Activated naive CD4-positive, alpha-beta T cell treated with anti-CD3 and anti-CD28 coated beads, Interleukin-2, amount 10 ng/mL, durations not matched to agents 7 days and 5 days (primary cell): ENCODE data around the gene NFIC.

ENCODE experiments used
- CTCF ChIA-PET: fragments of 350-600 bp; sonication (Branson Sonifier 250); formaldehyde crosslinking; loops from one replicate; lab custom pipeline; 2021; ENCODE audit warnings: antibody characterized with exemption; lab: Charles Lee
- DNase-seq: peaks from one replicate; pipeline ENCODE4 v3.0.0-alpha.2; 2020
- H3K27ac Mint-ChIP-seq: one replicate; pipeline ENCODE4 v1.8.0; 2021; ENCODE audit warnings: mild to moderate bottlenecking, moderate library complexity, mixed read lengths
- H3K27me3 Mint-ChIP-seq: one replicate; pipeline ENCODE4 v1.8.0; 2021; ENCODE audit warnings: mild to moderate bottlenecking, mixed read lengths
- H3K36me3 Mint-ChIP-seq: one replicate; pipeline ENCODE4 v1.8.0; 2021; ENCODE audit warnings: mixed read lengths
- H3K4me1 Mint-ChIP-seq: one replicate; pipeline ENCODE4 v1.8.0; 2021; ENCODE audit warnings: mixed read lengths
- H3K4me3 Mint-ChIP-seq: one replicate; pipeline ENCODE4 v1.8.0; 2021; ENCODE audit warnings: mild to moderate bottlenecking, moderate library complexity, mixed read lengths
- H3K9me3 Mint-ChIP-seq: one replicate; pipeline ENCODE4 v1.8.0; 2021; ENCODE audit warnings: mixed read lengths

NFIC gene

DNA sequence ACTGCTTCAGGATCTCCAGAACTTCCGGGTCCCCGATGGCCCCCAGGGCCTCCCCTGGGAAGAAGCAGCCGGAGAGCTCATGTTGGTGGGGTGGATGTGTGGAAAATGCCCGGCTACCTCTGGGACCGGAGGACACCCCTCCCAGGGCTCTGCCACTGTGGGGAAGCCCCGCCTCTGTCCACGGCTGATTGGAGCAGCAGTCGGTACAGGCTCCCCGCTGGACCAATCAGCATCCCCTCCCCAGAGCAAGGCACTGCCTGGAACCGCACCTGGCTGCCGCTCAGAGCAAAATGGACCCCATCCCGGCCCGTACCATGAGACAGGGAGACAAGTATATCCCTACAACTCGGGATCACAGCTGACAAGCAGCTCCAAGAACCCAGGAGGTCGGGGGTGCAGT is 127.7 kb downstream of the NFIC start:
- Mint-ChIP-seq H3K4me3 (peak overlapping the region; percentile 26), H3K4me1 (peaks cover 28% of the 10 kb centered on the region), H3K27me3 (no peaks in the 10 kb centered on the region), H3K36me3 (peaks cover 25% of the 10 kb centered on the region), H3K9me3 (no peaks in the 10 kb centered on the region), H3K27ac (peak overlapping the region; percentile 81)
- peak; percentile 64 for DNase-seq
- CTCF ChIA-PET = interaction anchor here (0.7 to 2.2 kb wide), 6 partner anchors 8 to 189 kb away, joined by 3 to 10 read pairs (median 3); partner anchors contain the start of gene SMIM44

DNA sequence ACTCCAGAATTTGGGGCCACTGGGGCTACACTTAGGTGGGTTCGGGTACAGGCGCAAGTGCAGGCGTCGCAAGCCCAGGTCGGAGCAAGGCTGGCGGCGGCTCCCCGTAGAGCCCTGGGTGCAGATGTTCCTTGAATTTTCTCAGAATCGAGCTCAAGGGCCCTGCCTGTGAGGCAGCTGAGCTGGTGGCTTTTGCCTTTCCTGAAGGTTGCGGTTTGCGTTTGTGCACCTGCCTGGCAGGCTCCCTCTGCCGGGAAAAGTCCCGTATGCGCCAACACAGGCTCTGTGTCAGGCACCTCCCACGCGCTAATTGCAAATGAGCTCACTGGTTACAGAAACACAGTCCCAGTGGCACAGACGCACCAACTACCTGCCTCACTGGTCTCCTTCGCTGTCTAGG is 128.2 kb downstream of the NFIC start:
- H3K27ac Mint-ChIP-seq = peak overlapping the region; percentile 81
- DNase-seq = peak; percentile 73
- H3K4me3 Mint-ChIP-seq = peak overlapping the region; percentile 26
- peaks cover 31% of the 10 kb centered on the region for H3K4me1 Mint-ChIP-seq
- H3K27me3 Mint-ChIP-seq = no peaks in the 10 kb centered on the region
- no peaks in the 10 kb centered on the region for H3K9me3 Mint-ChIP-seq
- CTCF ChIA-PET = interaction anchor here (0.7 to 2.2 kb wide), 7 partner anchors 9 to 190 kb away, joined by 3 to 10 read pairs (median 3); partner anchors contain the start of gene SMIM44
- H3K36me3 Mint-ChIP-seq = peaks cover 27% of the 10 kb centered on the region

DNA sequence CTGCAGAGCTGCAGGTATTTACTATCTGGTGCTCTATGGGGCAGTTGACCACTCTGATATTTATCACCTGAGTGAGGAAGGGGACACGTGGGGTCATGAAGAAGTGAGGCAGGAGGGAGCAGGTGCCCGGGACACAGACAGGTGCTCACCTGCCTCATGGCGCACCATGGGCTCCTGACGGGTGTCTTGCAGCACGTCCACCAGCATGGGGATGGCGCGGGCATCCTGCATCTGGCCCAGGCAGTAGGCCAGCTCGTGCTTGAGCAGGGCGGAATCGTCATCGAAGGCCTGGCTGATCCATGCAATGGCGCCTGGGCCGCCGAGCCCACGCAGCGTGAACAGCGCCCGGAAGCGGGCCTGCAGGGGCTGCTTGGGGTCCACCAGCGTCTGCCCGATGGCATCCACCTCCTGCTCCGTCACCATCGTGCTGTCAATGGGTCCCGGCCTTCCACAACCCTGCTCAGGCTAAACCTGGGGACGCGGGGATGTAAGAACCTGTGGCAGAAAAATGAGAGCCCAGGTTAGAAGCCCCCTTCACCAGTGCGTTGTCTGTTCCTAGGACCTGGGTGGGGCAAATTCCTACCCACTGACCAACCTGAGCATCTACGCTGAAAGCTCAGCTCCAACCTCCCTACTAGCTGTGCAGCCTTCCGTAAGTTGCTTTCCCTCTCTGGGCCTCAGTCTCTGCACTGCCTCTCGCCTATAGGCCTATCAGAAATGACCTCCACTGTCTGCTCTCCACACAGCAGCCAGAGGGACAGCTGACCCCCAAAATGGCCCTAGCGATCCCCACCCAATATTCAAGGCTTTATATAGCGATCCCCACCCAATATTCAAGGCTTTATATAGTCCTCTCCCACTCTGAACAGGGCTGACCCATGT is 130.2 kb downstream of the NFIC start:
- H3K27ac Mint-ChIP-seq = no peak overlapping the region
- H3K36me3 Mint-ChIP-seq = peaks cover 27% of the 10 kb centered on the region
- H3K4me1 Mint-ChIP-seq = peaks cover 39% of the 10 kb centered on the region
- no peaks in the 10 kb centered on the region for H3K27me3 Mint-ChIP-seq
- CTCF ChIA-PET = interaction anchor here (1.0 kb wide), 1 partner anchor 17 kb away, joined by 3 read pairs; no protein-coding TSS in a partner anchor
- H3K9me3 Mint-ChIP-seq = no peaks in the 10 kb centered on the region
- no peak overlapping the region for H3K4me3 Mint-ChIP-seq
- no peak for DNase-seq

DNA sequence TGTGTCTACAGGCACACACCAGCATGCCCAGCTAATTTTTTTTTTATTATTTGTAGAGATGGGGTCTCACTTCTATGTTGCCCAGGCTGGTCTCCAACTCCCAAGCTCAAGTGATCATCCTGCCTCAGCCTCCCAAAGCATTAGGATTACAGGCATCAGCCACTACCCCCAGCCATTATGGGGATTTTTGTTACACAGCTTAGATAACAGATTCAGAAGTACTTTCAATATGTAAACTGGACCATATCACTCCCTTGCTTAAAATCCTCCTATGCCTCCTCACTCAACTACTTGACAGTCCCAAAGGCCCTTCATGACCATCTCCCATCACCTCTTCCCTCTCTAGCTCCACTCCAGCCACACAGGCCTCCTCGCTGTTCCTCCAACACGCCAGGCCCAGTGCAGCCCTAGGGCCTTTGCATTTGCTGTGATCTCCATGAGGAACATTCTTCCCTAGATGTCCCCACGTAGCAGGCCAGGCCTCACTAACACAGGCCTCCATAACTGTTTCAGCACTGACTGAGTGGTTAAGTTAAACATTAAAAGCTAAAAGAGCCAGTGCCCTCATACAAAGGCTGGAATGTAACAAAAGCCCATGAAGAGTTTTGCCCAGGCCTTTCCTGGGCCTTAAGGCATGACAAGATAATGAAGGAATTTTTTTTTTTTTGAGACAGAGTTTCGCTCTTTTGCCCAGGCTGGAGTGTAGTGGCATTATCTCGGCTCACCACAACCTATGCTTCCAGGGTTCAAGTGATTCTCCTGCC is 131.6 kb downstream of the NFIC start:
- DNase-seq = no peak
- peak overlapping the region; percentile 20 for H3K27ac Mint-ChIP-seq
- H3K4me3 Mint-ChIP-seq = no peak overlapping the region
- H3K36me3 Mint-ChIP-seq = peaks cover 21% of the 10 kb centered on the region
- H3K9me3 Mint-ChIP-seq = no peaks in the 10 kb centered on the region
- CTCF ChIA-PET = no interaction called here
- peaks cover 36% of the 10 kb centered on the region for H3K4me1 Mint-ChIP-seq
- H3K27me3 Mint-ChIP-seq = no peaks in the 10 kb centered on the region

DNA sequence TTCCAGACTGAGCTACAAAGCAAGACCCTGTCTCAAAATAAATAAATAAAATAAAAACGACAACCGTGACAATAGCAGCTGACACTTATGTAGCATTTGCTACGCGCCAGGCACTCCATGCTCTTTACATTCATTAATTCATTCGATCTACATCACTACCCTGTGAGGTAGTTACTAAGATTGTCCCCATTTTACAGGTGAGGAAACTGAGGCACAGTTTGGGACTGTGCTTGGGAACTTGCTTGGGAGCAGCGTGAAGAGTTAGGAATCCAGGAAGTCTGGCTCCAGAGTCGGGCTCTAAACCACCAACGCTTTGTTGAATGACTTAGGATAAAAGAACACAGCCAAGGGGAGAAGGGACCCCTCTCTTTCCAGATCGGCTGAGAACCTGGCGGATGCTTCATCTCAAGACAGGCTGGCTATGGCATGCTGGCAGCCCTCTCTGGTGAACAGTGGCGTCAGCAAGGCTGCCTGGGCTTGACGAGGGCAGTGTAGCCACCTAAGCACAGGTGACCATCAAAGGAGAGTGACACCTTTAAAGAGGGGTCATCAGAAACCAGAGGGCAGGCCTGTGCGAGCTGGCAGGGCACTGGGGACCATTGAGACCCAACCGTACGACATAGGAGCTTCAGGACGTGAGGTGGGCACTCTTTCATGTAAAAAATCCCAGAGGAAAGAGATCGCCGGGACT is 133.5 kb downstream of the NFIC start:
- Mint-ChIP-seq H3K4me3 (peak overlapping the region; percentile 85), H3K4me1 (peaks cover 31% of the 10 kb centered on the region), H3K27me3 (no peaks in the 10 kb centered on the region), H3K36me3 (peaks cover 21% of the 10 kb centered on the region), H3K9me3 (no peaks in the 10 kb centered on the region), H3K27ac (peak overlapping the region; percentile 89)
- CTCF ChIA-PET = interaction anchor here (1.1 kb wide), 1 partner anchor 14 kb away, joined by 3 read pairs; no protein-coding TSS in a partner anchor
- DNase-seq = no peak

DNA sequence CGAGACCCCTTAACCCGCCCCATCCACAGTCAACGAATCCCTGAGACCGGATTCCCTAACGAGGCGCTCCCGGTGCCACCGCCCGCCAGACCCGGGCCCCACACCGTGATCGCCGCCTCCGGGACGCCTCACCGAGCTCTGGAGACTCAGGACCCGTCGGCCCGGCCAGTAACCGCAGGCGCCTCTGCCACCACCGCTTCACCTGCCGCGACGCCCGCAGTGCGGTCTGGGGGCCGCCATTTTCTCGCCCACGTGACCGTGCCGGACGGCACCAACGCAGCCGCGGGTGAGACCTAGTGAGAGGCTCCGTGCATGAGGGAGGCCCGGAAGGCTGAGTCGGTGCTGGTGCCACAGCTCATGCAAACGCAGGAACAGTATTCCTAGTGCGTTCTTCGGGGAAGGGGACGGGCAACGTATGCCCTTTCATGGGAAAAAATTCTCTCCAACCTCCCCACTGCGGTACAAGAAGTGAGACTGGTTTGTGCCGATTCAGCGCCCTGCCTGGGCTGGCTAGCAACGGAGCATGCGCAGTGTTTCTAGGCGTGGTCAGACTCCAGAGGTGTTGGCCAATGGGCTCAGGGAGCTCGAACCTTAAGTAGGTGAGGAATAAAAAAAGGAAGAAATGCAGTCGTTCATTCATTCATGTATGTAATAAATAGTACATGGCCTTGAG is 134.2 kb downstream of the NFIC start, which contains the start of gene DOHH:
TSS of gene DOHH (minus strand) at position 246 of the 673 bp plus-strand sequence. CDS start 3,860 bp downstream, outside the sequence.
- no peaks in the 10 kb centered on the region for H3K9me3 Mint-ChIP-seq
- CTCF ChIA-PET = interaction anchor here (1.6 kb wide), 1 partner anchor 30 kb away, joined by 4 read pairs; no protein-coding TSS in a partner anchor
- DNase-seq = peak; percentile 98

DNA sequence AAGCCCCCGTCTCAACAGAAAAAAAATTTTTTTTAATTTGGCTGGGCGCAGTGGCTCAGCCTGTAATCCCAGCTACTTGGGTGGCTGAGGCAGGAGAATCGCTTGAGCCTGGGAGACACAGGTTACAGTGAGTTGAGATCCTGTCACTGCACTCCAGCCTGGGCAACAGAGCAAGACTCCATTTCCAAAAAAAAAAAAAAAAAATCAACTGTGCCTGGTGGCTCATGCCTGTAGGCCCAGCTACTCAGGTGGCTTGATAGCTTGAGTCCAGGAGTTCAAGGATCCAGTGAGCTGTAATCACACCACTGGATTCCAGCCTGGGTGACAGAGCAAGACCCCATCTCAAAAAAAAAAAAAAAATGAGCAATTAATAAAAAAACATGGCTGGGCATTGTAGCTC is 135.4 kb downstream of the NFIC start:
- H3K36me3 Mint-ChIP-seq = peaks cover 15% of the 10 kb centered on the region
- peaks cover 39% of the 10 kb centered on the region for H3K4me1 Mint-ChIP-seq
- CTCF ChIA-PET = interaction anchor here (1.6 kb wide), 1 partner anchor 32 kb away, joined by 4 read pairs; no protein-coding TSS in a partner anchor
- H3K4me3 Mint-ChIP-seq = no peak overlapping the region
- peak overlapping the region; percentile 19 for H3K27ac Mint-ChIP-seq
- H3K27me3 Mint-ChIP-seq = no peaks in the 10 kb centered on the region
- no peak for DNase-seq
- no peaks in the 10 kb centered on the region for H3K9me3 Mint-ChIP-seq

More for the DNA sequence above, 134.2 kb downstream of the NFIC start, which contains the start of gene DOHH:
- Mint-ChIP-seq H3K4me1 (peaks cover 33% of the 10 kb centered on the region), H3K27me3 (no peaks in the 10 kb centered on the region), H3K4me3 (peak within 1 kb of the TSS; percentile 85), H3K27ac (peak within 1 kb of the TSS; percentile 89), H3K36me3 (peaks cover 17% of the 10 kb centered on the region)

DNA sequence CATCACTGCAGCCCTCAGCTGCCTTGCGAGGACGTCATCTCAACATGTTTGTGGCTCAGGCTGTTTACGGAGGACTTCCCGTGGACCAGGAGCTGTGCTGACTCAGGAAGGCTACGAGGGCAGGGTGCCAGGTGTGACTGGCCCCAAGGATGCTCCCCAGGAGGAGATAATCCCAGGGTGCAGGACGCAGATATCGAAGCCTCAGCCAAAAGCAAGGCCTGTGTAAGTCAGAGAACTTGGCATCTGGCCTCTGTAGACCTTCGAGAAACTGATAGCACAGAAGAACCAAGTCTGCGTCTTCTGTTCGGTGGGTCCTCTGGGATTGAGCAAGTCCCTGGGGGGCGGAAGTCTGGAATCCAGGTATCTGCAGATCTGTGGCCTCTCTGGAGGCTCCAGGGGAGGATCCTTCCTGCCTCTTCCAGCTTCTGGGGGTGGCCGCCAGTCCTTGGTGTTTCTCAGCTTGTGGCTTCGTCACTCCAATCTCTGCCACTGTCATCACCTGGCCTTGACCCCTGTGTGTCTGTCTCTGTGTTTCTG is 136.7 kb downstream of the NFIC start:
- CTCF ChIA-PET = no interaction called here
- no peak for DNase-seq
- Mint-ChIP-seq H3K4me1 (peaks cover 43% of the 10 kb centered on the region), H3K27me3 (no peaks in the 10 kb centered on the region), H3K9me3 (no peaks in the 10 kb centered on the region), H3K27ac (no peak overlapping the region), H3K4me3 (no peak overlapping the region), H3K36me3 (peaks cover 16% of the 10 kb centered on the region)

DNA sequence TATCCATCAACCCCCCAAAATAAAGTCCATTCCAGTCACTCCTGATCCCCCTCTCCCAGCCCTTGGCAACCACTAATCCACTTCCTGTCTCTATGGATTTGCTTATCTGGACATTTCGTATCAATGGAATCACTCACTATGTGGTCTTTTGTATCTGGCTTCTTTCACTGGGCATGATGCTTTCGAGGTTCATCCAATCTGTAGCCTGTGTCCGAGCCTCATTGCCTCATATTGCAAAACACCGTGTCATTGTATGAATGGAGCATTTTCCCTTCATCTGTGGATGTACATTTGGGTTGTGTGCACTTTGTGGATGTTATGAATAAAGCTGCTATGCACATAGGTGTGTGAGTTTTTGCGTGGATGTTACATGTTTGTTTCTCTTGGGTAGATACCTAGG is 138.4 kb downstream of the NFIC start:
- peaks cover 48% of the 10 kb centered on the region for H3K4me1 Mint-ChIP-seq
- peaks cover 25% of the 10 kb centered on the region for H3K36me3 Mint-ChIP-seq
- DNase-seq = no peak
- CTCF ChIA-PET = interaction anchor here (0.7 to 1.4 kb wide), 2 partner anchors 25 to 635 kb away, joined by 3 to 4 read pairs; no protein-coding TSS in a partner anchor
- no peaks in the 10 kb centered on the region for H3K27me3 Mint-ChIP-seq
- H3K4me3 Mint-ChIP-seq = peak overlapping the region; percentile 82
- peak overlapping the region; percentile 94 for H3K27ac Mint-ChIP-seq
- no peaks in the 10 kb centered on the region for H3K9me3 Mint-ChIP-seq

DNA sequence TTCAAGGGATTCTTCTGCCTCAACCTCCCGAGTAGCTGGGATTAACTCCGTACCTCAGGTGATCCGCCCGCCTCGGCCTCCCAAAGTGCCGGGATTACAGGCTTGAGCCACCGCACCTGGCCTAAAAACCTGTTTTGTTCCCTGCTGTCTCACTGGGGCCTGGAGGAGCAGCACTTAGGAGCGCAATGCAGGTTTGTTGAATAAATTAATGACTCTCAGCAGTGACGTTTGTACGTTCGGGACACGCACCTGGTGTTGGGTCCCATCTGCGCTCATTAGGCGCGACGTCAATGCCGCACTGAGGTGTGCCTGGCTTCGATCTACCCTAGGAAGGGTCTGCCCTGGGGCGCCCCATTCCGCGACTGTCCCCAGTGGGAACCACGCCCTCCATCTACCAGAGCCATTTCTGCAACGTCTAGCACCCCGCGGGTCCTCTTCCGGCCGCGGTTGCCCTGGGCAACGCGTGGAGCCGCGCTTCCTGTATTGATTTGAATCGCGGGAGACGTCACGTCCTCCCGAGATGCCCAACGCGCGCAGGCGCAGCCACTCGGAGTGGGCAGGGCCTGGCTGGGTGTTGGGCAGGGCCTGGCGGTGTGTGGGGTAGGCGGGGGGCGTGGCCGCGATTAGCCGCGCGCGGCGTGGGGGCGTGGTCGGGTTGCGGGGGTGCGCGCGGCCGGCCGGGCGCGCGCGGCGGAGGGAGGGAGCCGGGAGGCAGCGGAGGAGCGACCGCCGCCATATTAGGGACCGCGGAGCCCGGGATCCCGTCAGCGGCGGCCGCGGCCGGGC is 139.4 kb downstream of the NFIC start, which contains the start of gene FZR1:
TSS of gene FZR1 (plus strand) at position 714 of the 786 bp plus-strand sequence. CDS start 16,679 bp downstream, outside the sequence.
- Mint-ChIP-seq H3K4me3 (peak within 1 kb of the TSS; percentile 95), H3K36me3 (peaks cover 31% of the 10 kb centered on the region), H3K9me3 (no peaks in the 10 kb centered on the region), H3K27me3 (no peaks in the 10 kb centered on the region), H3K4me1 (peaks cover 48% of the 10 kb centered on the region), H3K27ac (peak within 1 kb of the TSS; percentile 94)
- CTCF ChIA-PET = no interaction called here
- DNase-seq = peak; percentile 99

DNA sequence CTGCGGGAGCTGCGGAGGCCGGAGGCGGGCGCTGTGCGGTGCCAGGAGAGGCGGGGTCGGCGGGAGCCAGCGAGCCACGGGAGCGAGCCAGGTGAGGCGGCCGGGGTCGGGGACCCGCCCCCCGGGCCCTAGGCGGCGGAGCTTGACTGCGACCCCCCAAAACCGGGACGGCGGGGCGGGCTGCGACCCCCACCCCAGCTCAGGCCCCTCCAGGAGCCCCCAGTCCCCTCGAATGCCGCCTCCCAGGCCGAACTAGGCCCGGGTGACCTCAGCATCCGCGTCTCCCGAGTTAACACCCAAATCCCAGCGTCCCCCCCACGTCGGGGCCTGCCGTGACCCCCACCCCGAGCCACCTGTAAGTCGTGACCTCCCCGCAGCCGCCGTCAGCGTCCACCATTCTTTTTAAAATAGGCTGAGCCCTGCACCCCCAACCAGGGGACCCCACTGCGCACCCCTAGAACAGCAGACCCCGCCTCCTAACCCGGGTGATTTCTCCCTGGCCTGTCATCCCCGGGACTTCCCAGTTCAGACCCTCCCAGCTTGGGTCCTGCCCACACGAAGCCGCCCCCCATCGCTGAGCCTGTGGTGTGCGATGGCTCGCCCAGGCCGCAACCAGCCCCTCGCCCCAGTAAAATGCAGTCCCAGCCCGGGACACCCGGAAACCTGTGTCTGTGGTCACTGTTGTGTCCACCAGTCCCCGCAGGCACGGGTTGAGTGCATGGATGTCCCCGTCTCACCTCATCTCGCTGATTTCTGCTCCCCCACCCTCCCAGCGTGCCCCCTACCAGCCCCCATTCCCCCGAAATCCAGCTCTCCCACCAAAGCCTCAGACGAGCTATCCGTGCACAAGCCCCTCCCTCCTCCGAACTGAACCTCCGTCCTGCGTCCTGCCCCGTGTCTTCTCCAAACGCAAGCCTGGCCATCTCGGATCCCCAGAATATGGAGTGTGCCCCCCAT is 140.3 kb downstream of the NFIC start:
- Mint-ChIP-seq H3K27me3 (no peaks in the 10 kb centered on the region), H3K4me1 (peaks cover 45% of the 10 kb centered on the region), H3K36me3 (peaks cover 33% of the 10 kb centered on the region), H3K27ac (peak overlapping the region; percentile 92), H3K9me3 (no peaks in the 10 kb centered on the region), H3K4me3 (peak overlapping the region; percentile 95)
- CTCF ChIA-PET = no interaction called here
- peak; percentile 61 for DNase-seq
